Bronchial epithelial cell (primary cell): ENCODE results near the gene VRK3. TPM values are rescaled to one million over a fixed set of nuclear protein-coding genes. Genes with fewer than 3 reads are reported as not detected.
A peak's percentile ranks its signal among the peaks of the same experiment; 100 is the strongest.

ENCODE experiments used
- DNase-seq: peaks from one replicate; pipeline ENCODE4 v3.0.0-alpha.2; 2010; ENCODE audit warnings: low read depth
- FAIRE-seq: peaks from 2 replicates; lab custom pipeline; 2011; peaks lifted over from hg19 to GRCh38; lab: Jason Lieb, UNC
- H3K27me3 ChIP-seq: 2 replicates; pipeline ENCODE4 v1.5.1; 2011; ENCODE audit warnings: low read length; ENCODE audit not compliant: control insufficient read depth, insufficient read depth
- H3K36me3 ChIP-seq: 2 replicates; pipeline ENCODE4 v1.5.1; 2011; ENCODE audit warnings: low read length; ENCODE audit not compliant: control insufficient read depth, insufficient read depth
- H3K4me3 ChIP-seq: 2 replicates; pipeline ENCODE4 v1.5.1; 2011; ENCODE audit warnings: mild to moderate bottlenecking, low read depth, low read length, control low read depth
- CTCF ChIP-seq: IDR thresholded peaks from 2 replicates; pipeline ENCODE4 v1.5.1; 2011; ENCODE audit warnings: mild to moderate bottlenecking, moderate library complexity, low read length, control low read depth, inconsistent platforms; ENCODE audit not compliant: insufficient read depth, severe bottlenecking
- total RNA-seq: library from RNA; depleted of rRNA; stranded (reverse); fragments of >200 nt; gene quantifications from 2 replicates; pipeline ENCODE4 v1.2.1, GENCODE V29; 2014

VRK3 gene
- total RNA-seq, 1 donor from 2014 or later: 14.5 TPM

DNA sequence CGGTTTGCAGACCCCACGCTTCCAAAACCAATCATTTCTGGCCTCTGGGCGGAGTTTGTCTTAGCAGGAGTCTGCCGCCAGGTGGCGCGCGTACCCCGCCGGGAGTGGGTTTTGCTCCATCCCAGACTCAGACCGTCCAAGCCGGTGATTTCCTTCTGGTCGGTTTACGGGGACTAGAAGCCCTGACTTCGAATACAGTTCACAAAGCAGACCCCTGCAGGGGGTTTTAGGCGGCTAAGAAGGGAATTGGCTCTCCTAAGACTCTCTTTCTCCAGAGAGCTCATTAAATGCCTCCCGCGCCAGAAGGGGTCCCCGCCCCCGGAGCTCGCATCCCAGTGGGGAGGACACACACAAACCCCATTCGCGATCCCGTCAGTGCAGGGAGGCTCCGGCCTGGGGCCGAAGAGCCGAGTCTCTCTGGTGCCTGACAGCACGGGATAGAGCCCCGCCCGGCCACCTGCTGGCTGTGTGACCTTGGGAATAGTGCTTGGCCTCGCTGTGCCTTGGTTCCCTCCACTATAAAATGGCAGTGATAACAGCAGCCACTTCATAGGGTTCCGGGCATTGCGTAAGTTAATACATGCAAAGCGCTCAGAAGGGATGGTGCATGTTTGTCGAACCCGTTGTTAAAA, 87.3 kb downstream of the VRK3 start:
- peak; percentile 96 for TF ChIP-seq CTCF
- DNase-seq (peak; percentile 32), FAIRE-seq (no peak)
- no peaks in the 10 kb centered on the region for H3K36me3 ChIP-seq
- H3K27me3 ChIP-seq: no peaks in the 10 kb centered on the region
- H3K4me3 ChIP-seq: no peak overlapping the region

- Histone ChIP-seq H3K36me3 (no peaks in the 10 kb centered on the region), H3K4me3 (no peak overlapping the region), H3K27me3 (no peaks in the 10 kb centered on the region)
- no peak for FAIRE-seq
- no peak for TF ChIP-seq CTCF
- no peak for DNase-seq
Observed at GRCh38 chr19:49936549-49936948, 88.6 kb downstream of the VRK3 start.

- H3K27me3 ChIP-seq: no peaks in the 10 kb centered on the region
- no peak overlapping the region for H3K4me3 ChIP-seq
- no peak for TF ChIP-seq CTCF
- no peak for DNase-seq
- no peak for FAIRE-seq
- H3K36me3 ChIP-seq: no peaks in the 10 kb centered on the region
Observed at GRCh38 chr19:49933643-49934042, 91.5 kb downstream of the VRK3 start.

DNA sequence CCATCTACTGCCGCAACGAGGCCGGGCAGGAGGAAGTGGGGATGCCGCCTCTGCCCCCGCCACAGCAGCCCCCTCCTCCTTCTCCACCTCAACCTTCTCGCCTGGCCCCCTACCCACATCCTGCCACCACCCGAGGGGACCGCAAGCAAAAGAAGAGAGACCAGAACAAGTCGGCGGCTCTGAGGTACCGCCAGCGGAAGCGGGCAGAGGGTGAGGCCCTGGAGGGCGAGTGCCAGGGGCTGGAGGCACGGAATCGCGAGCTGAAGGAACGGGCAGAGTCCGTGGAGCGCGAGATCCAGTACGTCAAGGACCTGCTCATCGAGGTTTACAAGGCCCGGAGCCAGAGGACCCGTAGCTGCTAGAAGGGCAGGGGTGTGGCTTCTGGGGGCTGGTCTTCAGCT, 92.4 kb downstream of the VRK3 start:
- Histone ChIP-seq H3K27me3 (no peaks in the 10 kb centered on the region), H3K36me3 (peaks cover 1% of the 10 kb centered on the region), H3K4me3 (no peak overlapping the region)
- DNase-seq (no peak), FAIRE-seq (no peak)
- TF ChIP-seq CTCF: no peak

DNA sequence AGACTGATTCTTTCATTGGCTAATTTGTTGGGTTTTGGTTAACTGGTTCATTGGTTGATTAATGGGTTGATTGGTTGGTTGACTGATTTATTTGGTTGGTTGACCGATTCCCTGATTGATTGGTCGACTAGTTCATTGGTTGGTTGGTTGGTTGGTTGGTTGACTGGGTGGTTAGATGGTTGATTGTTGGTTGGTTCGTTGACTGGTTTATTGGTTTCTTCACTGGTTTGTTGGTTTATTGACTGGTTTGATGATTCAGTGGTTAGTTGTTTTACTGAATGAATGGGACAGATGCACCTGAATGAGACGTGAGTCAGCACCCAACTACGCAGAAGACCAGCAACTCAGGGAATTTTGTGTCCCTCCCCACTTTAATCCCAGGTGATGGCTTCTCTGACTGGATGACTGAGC, 93.1 kb downstream of the VRK3 start:
- Histone ChIP-seq H3K4me3 (no peak overlapping the region), H3K27me3 (no peaks in the 10 kb centered on the region), H3K36me3 (peaks cover 6% of the 10 kb centered on the region)
- DNase-seq (peak; percentile 88), FAIRE-seq (peak; percentile 55)
- TF ChIP-seq CTCF: no peak
